GM19438 (cell line): ENCODE measurements around the gene ANKRD40CL.
"Not testable (repeated sequence)": the region's sequence is repeated elsewhere in the genome, so short reads cannot be mapped to it uniquely, and the experiment has no call there.

Experiments
- ATAC-seq: cut with Tn5 transposase; IDR thresholded peaks from one replicate; pipeline ENCODE4 v1.9.1; 2021; ENCODE audit warnings: low read depth; ENCODE audit not compliant: unreplicated experiment

The ANKRD40CL gene, protein sequence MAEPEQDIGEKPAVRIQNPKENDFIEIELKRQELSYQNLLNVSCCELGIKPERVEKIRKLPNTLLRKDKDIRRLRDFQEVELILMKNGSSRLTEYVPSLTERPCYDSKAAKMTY

DNA sequence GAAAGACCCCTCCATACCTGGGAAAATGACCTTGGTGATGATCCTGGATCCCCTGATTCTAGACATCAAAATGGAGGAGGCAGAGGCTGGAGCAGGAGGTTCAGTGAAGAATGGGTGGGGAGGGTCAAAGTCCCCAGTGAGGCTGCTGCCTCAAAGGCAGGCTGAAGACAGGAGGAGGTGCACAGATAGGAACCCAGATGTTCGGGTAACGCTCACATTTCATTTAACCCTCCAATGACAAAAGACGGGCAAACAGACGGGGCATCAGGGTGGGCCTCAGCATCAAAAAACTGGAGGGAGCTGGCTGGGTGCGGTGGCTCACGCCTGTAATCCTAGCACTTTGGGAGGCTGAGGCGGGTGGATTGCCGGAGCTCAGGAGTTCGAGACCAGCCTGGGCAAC lies at the start of gene ANKRD40CL:
Gene ANKRD40CL, minus strand, starts transcription at position 73 of the 400 bp plus-strand sequence. CDS start 605 bp downstream, outside the sequence.
- ATAC-seq, result no peak

- no peak for ATAC-seq
These were observed 49.0 kb upstream of the ANKRD40CL start for GRCh38 chr17:50816271-50816670.

GRCh38 chr17:50815400-50815799 lies 48.1 kb upstream of the ANKRD40CL start:
- no peak for ATAC-seq

- no peak for ATAC-seq
These were observed 46.3 kb upstream of the ANKRD40CL start for GRCh38 chr17:50813583-50813982.

- no peak for ATAC-seq
These were observed 41.6 kb upstream of the ANKRD40CL start for GRCh38 chr17:50808888-50809287.

DNA sequence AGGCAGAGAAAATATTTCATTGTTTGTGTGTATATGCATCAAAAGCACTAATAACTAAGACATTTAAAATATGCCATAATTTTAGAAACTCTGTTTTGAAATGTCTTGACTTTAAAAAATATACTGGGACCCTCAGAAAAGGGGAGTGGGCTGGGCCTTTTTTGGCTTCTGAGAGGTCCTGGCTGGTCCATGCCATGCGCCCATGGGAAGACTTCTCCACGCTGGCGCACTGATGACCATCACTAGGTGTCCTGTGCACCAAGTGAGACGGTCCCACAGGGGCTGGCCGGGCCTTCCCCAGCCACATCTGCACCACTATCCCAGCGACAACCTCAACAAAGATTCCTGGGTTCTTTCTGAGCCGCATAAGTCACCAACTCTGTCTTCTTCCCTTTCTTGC lies 41.1 kb upstream of the ANKRD40CL start:
- no peak for ATAC-seq

- ATAC-seq, result no peak
These were observed 40.4 kb upstream of the ANKRD40CL start for GRCh38 chr17:50807675-50808074.

- ATAC-seq, result no peak
These were observed 39.7 kb upstream of the ANKRD40CL start for GRCh38 chr17:50807009-50807408.

GRCh38 chr17:50806141-50806643 lies 38.9 kb upstream of the ANKRD40CL start:
- ATAC-seq, result no peak

DNA sequence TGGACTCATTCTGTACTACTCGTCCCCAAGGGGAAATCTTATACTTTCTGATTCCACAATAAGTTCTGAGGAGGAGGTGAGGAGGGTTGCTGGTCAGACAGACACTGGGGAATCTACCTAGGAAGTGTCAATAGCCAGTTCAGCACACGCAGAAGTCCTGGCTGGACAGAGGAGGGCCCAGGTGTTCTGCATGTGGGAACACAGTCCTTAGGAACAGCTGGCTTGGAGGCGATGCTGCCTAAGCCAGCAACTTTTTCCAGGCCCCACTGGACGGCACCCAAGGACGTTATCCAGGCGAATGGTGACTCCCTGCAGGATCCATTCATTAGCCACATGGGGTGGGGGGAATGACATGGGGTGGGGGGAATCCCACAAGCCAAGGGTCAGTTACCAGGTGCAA lies 38.2 kb upstream of the ANKRD40CL start:
- ATAC-seq, result no peak

GRCh38 chr17:50804749-50805475 lies 37.6 kb upstream of the ANKRD40CL start:
- ATAC-seq, result not testable (repeated sequence)

DNA sequence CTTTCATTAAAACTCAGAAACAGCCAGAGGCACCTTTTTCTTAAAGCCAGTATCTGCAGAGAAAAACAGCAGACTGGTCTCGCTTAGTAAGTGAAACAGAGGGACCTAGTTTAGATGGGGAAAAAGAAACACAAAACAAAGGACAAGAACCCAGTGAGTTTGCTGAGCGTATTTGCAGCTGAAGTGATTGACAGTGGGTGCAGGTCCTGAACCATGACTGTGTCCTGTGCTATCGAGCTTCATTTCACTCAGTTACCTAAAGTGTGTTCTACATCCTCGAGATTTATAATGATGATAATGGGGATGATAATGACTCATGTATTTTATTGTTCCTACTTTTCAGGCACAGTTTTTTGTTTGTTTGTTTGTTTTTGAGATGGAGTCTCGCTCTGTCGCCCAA lies 36.4 kb upstream of the ANKRD40CL start:
- ATAC-seq, result no peak

DNA sequence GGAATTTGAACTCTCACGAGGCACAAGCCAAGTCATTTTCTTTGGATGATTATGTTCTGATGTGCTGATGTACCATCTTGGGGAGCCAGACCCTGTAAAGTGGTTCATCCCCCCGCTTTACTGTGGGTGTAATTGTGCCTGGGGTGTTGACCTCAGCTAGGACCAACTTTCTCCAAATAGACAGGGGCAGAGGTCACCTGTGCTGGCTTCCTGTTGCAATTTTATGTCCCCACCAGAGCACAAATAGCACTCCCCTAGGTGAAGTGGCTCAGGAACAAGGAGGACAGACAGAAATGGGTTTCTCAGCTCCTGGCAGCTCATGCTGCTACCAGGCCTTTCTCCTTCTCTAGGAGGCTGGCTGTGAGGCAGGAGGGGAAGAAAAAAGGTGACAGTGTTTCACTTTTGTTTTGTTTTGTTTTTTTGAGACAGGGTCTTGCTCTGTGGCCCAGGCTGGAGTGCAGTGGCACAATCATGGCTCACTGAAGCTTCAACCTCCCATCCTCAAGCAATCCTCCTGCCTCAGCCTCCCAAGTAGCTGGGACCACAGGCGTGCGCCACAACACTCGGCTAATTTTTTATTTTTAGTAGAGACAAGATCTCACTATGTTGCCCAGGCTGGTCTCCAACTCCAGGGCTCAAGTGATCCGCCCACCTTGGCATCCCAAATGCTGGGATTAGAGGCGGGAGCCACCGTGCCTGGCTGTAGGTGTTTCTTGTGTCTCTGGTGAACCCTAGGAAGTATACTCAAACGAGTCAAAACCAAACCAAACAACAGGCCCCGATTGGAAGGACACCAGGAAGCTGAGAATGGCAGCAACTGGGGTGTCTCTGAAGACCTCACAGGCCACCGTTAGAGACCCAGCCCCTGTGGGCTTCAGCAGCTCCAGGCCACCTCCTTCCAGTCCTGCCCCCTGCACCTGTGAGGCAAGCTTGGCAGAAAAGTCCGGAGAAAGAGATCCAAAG lies 35.6 kb upstream of the ANKRD40CL start:
- no peak for ATAC-seq

- ATAC-seq, result no peak
These were observed 32.9 kb upstream of the ANKRD40CL start for GRCh38 chr17:50800196-50800700.

- no peak for ATAC-seq
These were observed 32.3 kb upstream of the ANKRD40CL start for GRCh38 chr17:50799582-50799981.

GRCh38 chr17:50798424-50799288 lies 31.3 kb upstream of the ANKRD40CL start:
- no peak for ATAC-seq

DNA sequence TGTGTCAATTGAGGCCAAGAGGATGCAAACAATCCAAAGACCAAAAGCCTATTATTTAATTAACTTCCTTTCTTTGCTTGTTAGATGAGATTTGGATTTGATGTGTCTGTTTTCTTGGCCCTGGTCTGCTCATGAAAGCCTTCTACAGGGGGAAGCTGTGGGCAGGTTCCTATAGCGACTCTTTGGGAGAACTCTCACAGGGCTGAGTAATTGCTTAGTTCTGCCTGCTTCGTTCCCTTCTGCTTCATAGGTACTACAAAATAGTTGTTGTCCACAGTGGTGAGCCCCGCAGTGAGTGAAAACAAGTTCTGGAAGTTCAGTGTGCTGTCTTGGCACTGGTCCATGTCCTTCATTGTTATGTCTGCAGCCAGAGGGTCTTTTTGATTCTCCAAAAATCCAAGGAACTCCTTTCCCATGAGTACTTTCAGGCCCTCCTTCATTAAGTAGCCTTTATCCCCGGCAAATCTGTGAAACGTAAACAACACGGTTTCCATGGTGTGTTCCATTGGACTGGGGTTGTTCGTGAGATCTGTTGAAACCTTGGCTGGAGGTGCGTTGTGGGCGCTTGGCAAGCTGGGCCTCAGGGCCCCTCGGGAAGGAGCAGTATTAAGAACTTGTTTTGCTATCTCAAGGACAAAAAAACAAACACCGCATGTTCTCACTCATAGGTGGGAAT lies 30.0 kb upstream of the ANKRD40CL start:
- no peak for ATAC-seq

DNA sequence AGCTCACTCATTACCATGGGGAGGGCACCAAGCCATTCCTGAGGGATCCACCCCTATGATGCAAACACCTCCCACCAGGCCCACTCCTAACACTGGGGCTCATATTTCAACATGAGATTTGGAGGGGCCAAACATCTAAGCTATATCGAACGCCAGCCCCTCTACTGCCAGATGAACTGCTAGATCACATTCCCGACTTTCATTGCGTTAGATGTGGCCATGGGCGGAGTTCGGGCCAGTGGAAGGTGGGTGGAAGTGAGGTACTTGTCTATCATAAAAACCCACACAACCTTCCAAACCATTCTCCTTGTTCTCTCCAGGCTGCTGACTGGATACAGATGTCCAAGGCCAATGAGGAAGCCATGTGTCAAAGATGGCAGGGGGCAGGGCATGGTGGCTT lies 27.0 kb upstream of the ANKRD40CL start:
- no peak for ATAC-seq

DNA sequence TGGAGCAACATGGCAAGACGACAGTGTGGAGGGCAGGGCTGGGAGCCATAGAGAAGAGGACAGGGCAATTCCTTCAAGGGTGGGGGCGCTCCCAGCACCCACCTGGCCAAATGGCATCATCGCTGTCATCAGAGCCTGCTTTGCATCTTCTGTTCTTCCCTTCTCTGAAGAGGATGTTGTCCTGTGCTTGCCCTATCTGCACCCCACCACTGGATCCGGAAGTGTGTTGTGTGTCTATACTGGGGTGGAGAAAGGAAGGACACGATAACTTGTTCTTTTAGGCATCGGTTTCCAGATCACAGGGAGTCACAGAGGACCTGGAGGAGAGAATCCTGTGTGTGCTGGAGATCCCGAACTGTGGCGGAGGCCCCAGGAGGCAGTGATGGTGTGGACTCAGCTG lies 25.7 kb upstream of the ANKRD40CL start:
- ATAC-seq, result no peak
